Lower lobe of right lung (tissue), 2 donors: ENCODE results near the gene DUSP2. TPM values are rescaled to one million over a fixed set of nuclear protein-coding genes. Genes with fewer than 3 reads are reported as not detected.

Experiments
- ATAC-seq, 2 donors: fragments of 200-7000 bp; cut with Tn5 transposase; one replicate each; pipeline ENCODE4 v1.9.1; 2020 to 2022; ENCODE audit warnings: mild to moderate bottlenecking in 2 of 2, moderate library complexity in 2 of 2
- DNase-seq: peaks from one replicate; pipeline ENCODE4 v3.0.0-alpha.2; 2020
- H3K27ac ChIP-seq: fragments of 200-600 bp; one replicate; pipeline ENCODE4 v1.8.0; 2022
- H3K27me3 ChIP-seq: fragments of 200-600 bp; one replicate; pipeline ENCODE4 v1.8.0; 2022; ENCODE audit warnings: low read depth
- H3K36me3 ChIP-seq: fragments of 200-600 bp; one replicate; pipeline ENCODE4 v1.8.0; 2022; ENCODE audit warnings: mild to moderate bottlenecking
- H3K4me1 ChIP-seq: fragments of 200-600 bp; one replicate; pipeline ENCODE4 v1.8.0; 2022
- H3K4me3 ChIP-seq: fragments of 200-600 bp; one replicate; pipeline ENCODE4 v1.8.0; 2022; ENCODE audit warnings: mild to moderate bottlenecking
- H3K9me3 ChIP-seq: fragments of 200-600 bp; one replicate; pipeline ENCODE4 v1.8.0; 2022
- CTCF ChIP-seq: fragments of 200-600 bp; IDR thresholded peaks from one replicate; pipeline ENCODE4 v1.8.0; 2022; ENCODE audit warnings: antibody characterized with exemption, mild to moderate bottlenecking
- intact Hi-C: fragments of 100-400 bp; cut with DNase I; formaldehyde crosslinking; loops from one replicate; pipeline ENCODE4 v1.11.0; 2022
- total RNA-seq: library from RNA; stranded (reverse); fragmentation: NEBNext Ultra II Directional; extraction: Animal tissue kit (Norgen Biotek cat#: 25700); gene quantifications from one replicate; pipeline ENCODE4 v1.2.1, GENCODE V29; 2021
- donor health status: DM: no; HTN: yes; CAD: no; lungs with severe emphysema.

The DUSP2 gene
- total RNA-seq, 1 donor from 2014 or later: 5.5 TPM

- peaks cover 6% of the 10 kb centered on the region for H3K27me3 ChIP-seq
- ATAC-seq: no peak
- no peak overlapping the region for H3K4me3 ChIP-seq
- peak; percentile 30 for DNase-seq
- H3K4me1 ChIP-seq: peaks cover 4% of the 10 kb centered on the region
- no peak overlapping the region for H3K27ac ChIP-seq
- peaks cover 9% of the 10 kb centered on the region for H3K9me3 ChIP-seq
- TF ChIP-seq CTCF: no peak
- intact Hi-C loops: no loop called here
- no peaks in the 10 kb centered on the region for H3K36me3 ChIP-seq
Measured at GRCh38 chr2:96104487-96104861, 40.8 kb downstream of the DUSP2 start.

- ATAC-seq (no peak), DNase-seq (peak; percentile 20)
- no peak for TF ChIP-seq CTCF
- no peak overlapping the region for H3K4me3 ChIP-seq
- intact Hi-C loops: no loop called here
- H3K27me3 ChIP-seq: peaks cover 6% of the 10 kb centered on the region
- H3K4me1 ChIP-seq: peaks cover 4% of the 10 kb centered on the region
- peaks cover 9% of the 10 kb centered on the region for H3K9me3 ChIP-seq
- H3K36me3 ChIP-seq: no peaks in the 10 kb centered on the region
- no peak overlapping the region for H3K27ac ChIP-seq
Measured at GRCh38 chr2:96103761-96104486, 41.3 kb downstream of the DUSP2 start.

- TF ChIP-seq CTCF: no peak
- Histone ChIP-seq H3K36me3 (no peaks in the 10 kb centered on the region), H3K27me3 (peaks cover 2% of the 10 kb centered on the region), H3K4me3 (no peak overlapping the region), H3K27ac (no peak overlapping the region), H3K4me1 (peaks cover 4% of the 10 kb centered on the region), H3K9me3 (peaks cover 9% of the 10 kb centered on the region)
- intact Hi-C loops: no loop called here
- ATAC-seq (no peak), DNase-seq (peak; percentile 18)
Measured at GRCh38 chr2:96103187-96103601, 42.0 kb downstream of the DUSP2 start.

GRCh38 chr2:96102596-96103186 is 42.5 kb downstream of the DUSP2 start:
- no peak overlapping the region for H3K27ac ChIP-seq

GRCh38 chr2:96100893-96101304 is 44.3 kb downstream of the DUSP2 start:
- Histone ChIP-seq H3K27me3 (no peaks in the 10 kb centered on the region), H3K4me1 (peaks cover 4% of the 10 kb centered on the region), H3K9me3 (peaks cover 7% of the 10 kb centered on the region), H3K27ac (no peak overlapping the region), H3K36me3 (no peaks in the 10 kb centered on the region), H3K4me3 (no peak overlapping the region)
- TF ChIP-seq CTCF: no peak
- no peak for DNase-seq
- intact Hi-C loops: no loop called here
- no peak for ATAC-seq

More at GRCh38 chr2:96102596-96103186, 42.5 kb downstream of the DUSP2 start:
- ATAC-seq (no peak), DNase-seq (peak; percentile 24)
- H3K4me3 ChIP-seq: no peak overlapping the region
- H3K9me3 ChIP-seq: peaks cover 9% of the 10 kb centered on the region
- H3K27me3 ChIP-seq: no peaks in the 10 kb centered on the region
- intact Hi-C loops: no loop called here
- no peak for TF ChIP-seq CTCF
- H3K36me3 ChIP-seq: no peaks in the 10 kb centered on the region
- H3K4me1 ChIP-seq: peaks cover 4% of the 10 kb centered on the region
